Endometrial microvascular endothelial cells (primary cell): ENCODE results near the gene C5orf58. TPM values are rescaled to one million over a fixed set of nuclear protein-coding genes. Genes with fewer than 3 reads are reported as not detected.

Experiments
- in situ Hi-C: cut with HindIII; loops from 2 replicates; pipeline ENCODE4 v1.10.0; 2017; ENCODE audit warnings: low sequenced_read_pairs, low pct_unique_long_range_greater_than_20kb; ENCODE audit errors: inconsistent ontology term
- total RNA-seq: library from RNA; depleted of rRNA; stranded (reverse); fragments of >200 nt; gene quantifications from one replicate; pipeline ENCODE4 v1.2.3, GENCODE V29; 2015; ENCODE audit errors: inconsistent ontology term

Gene C5orf58
- total RNA-seq, 1 donor from 2014 or later, result not detected

DNA sequence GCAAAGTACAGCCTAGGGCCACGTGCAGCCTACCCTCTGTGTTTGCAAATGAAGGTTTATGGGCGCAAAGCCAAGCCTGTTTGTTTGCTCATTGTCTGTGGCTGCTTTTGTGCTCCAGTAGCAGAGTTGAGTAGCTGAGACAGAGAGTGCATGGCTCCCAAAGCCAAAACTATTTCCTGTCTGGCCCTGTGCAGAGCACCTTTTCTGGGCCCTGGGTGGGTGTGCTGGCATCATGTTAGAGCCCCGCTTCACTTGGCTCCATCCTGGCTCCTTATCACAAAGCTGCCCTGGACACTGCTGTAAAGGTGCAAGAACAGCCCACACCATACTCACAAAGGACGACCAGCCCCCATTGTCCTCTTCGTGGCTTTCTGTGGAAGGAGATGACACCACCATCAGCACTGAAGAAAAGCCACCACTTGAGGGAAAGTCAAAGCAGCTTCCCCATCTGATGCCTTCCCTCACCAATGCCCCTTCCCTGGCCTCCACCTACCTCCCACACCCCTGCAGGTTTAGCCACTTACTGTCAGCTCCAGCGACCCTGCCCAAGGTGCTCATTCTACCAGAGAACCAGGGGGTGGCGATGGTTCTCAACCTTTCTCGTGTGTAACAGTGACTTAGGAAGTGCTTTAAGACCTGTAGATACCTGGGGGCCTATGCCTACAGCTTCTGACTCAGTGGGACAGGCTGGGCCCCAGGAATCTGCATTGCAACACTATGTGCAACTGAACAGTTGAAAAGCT is 41.4 kb downstream of the C5orf58 start:
- in situ Hi-C loops, result no loop called here

DNA sequence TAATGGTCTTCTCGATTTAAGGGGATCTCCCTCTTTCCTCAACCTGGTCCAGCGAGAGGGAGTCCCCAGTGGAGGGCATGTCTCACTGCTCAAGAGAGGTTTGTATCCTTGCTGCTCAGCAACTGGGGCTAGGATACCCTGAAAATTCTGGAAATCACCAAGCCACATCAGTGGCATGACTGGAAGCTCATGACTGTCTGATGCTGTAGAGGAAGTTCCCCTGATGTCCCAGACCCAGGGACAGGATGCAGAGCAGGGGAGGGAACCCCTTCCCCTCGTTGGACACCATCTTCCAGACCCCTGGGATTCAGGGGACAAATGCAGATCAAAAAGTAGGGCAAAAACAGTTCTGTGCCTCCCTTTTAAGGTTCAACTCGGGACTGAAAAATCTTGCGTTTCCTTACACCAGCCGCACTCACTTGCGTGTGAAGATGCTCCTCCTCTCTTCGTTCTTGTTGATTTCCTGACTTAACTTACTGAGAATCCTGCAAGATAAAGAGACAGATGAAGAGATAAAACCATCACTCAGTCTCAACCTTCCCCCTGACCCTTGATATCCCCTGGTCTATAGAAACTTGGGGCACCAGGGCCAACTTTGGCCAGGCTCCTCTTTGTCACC is 42.7 kb downstream of the C5orf58 start:
- in situ Hi-C loops, result no loop called here

DNA sequence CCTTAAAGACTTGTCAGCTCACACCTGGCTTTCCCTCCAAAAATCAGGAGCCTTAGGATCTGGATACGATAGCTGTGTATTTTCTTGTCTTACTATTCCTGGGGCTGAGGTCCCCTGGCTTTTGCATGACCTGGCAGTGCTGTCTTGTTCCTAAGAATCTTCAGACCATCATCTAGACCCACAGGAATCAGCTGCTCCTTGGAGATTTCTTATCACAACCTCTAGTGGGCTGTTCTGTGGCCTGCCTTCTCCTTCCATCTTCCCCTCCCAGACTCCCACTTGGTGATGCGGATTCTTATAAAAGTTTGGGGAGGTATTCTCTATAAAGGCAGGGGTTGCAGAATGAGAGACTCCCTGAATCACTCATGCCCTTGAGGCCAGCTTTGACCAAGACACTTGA is 43.4 kb downstream of the C5orf58 start:
- in situ Hi-C loops, result no loop called here

DNA sequence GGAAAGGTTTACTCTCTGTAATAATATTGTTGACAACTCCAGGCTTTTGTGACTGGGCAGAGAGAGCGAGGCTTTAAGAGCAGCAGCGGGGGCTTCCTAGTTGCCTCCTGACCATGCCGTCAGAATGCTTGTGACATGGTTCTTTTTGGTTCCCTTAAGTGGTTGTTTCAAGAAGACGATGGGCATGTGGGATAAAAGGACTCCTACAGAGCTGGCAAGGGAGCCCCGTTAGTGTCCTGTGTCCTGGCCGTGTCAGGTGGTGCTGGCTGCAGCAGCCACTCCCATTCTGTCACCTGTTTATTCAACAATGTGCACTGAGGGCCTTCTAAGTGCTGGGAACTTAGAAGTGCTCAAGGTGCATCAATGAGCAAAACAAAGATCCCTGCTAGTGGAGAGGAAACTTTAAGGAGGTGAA is 45.1 kb downstream of the C5orf58 start:
- in situ Hi-C loops, result no loop called here

DNA sequence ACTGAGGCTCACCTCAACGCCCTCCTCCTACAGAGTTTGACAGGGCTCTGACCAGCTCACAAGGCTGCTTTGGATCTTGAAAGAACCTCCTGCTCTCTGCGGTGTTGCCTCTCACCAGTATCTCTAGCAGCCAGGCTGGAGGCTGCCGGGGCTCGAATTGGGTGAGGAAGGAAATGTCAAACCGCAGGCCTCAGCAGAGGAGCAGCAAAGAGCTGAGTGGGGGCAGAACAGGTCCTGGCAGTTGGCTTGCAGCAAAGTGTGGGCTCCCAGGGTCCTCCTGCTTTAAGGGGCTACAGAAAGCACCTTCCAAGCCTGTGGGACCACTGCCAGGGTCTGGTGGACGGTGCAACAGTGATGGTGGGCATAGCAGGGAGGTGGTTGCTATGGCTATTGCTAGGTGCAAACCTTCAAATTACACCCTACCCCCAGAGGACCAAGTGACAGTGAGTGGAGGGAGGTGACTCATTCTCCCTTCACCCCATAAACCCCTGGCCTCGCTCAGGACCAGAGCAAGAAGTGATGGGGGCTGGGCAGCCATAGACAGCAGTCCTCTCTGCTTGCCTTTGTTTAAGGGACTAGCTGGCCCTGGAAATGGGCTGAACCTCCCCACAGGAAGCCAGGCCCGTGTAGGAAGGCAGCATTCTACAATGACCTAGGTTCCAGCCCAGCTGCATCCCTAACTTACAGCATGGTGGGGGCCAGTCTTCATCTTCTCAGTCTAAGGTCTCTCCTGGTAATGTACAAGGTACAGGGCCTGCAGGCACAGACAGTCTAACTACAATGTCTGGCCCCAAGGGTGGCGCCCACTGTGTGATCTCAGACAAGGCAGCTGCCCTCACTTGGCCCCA is 46.0 kb downstream of the C5orf58 start:
- in situ Hi-C loops, result no loop called here

DNA sequence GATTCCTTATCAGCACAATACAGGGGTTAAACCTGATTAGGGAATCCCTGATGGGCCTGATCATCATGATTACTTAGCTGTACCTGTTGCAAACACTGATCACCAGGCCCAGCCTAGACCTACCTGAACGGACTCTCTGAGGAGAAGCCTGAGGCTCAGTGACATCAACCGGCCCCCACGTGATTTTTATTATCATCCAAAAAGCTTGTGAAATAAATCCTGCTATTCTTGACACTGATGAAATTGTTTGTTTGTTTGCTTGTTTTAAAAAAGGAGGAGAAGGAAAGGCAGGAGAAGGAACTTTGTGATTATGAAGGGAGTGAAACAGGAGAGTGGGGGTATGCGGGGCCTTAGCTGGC is 46.7 kb downstream of the C5orf58 start:
- in situ Hi-C loops, result no loop called here

DNA sequence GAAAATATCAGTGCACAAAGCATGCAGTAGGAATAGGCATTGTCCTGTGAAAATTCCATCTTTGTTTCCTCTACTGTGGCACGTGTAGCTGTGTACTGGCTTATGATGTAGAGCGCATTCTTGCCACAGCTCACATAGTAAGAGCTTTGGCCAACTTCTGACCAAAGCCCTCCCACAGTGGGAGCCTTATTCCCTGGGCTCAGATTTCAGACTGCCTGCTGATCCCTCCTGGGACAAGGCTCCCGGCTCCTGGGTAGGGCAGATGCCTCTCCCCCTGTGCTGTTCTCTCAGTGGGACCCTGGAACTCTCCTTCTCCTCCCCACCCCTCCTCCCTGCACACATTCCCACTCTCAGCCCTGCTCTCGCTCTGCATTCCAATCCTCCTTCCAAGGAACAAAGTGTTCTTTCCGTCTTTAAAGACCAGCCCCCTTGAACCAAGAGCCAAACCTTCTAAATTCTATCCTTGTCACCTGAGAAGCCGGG is 47.3 kb downstream of the C5orf58 start:
- in situ Hi-C loops, result no loop called here

DNA sequence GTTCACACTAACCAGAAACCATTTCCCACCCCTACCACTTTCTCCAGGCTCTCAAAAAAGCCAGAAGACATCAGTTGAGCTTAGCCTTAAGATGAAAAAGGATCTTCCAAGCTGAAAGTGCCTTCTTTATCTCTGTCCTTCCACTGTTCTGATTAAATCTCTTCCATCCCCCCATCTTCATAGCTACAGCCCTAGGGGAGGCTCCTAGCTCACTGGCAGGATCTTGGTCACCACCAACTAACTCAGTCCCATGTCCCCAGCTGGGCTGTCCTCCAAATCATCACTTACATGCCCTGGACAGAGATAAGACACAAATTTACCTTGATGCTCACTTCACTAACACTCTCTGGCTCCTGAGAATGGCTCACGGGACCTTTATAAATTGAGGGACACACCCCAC is 50.5 kb downstream of the C5orf58 start:
- in situ Hi-C loops, result no loop called here

DNA sequence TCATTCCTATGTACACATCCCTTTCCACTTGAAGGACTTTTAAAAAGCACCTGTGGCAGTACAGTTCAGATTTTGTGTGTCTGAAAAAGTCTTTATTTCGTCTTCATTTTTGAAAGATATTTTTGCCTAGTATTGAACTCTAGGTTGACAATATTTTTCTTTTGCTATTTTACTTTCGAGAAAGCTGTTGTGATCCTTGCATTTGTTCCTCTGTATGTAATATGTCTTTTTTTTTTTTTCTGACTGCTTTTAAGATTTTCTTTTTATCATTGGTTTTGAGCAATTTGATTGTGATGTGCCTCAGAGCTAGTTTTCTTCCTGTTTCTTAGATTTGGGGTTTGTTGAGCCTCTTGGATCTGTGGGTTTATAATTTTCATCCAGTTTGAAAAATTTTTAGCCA is 51.4 kb downstream of the C5orf58 start:
- in situ Hi-C loops, result no loop called here

DNA sequence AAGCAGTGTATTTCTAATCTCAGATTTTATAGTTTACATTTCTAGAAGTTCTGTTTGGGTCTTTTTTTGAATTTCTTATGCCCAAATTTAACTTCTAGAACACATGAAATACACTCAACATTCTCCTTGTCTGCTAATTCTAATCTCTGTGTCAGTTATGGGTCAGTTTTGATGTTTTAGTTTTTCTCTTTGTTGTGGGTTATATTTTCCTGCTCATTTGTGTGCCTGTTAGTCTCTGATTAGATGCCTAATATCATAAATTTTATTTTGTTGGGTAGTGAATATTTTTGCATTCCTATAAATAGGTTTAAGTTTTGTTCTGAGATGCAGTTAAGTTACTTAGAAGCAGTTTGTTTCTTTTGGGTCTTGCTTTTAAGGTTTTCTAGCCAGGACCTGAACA is 52.4 kb downstream of the C5orf58 start:
- in situ Hi-C loops, result no loop called here

DNA sequence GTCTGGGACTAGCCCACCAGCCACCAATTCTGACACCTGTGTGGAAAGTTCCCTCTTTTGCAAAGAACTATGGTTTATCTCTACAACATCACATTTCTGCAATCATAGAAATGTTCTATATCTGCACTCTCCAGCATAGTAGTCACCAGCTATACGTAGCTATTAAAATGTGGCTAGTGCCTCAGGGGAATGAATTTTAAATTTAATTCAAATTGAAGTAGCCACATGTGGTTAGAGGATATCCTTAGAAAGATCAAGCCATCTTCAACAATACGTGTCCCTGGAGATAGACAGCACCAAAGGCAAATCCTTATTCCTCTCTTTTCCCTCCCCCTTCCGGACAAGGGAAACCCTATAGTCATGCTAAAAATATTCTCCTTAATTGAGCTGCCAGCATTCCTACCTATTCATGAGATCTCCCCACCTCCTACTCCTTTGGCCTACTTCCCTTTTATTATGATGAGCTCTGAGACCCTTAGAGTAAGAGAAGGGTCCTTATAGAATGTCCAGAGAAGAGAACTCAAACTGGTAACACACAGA is 53.7 kb downstream of the C5orf58 start:
- in situ Hi-C loops, result no loop called here

DNA sequence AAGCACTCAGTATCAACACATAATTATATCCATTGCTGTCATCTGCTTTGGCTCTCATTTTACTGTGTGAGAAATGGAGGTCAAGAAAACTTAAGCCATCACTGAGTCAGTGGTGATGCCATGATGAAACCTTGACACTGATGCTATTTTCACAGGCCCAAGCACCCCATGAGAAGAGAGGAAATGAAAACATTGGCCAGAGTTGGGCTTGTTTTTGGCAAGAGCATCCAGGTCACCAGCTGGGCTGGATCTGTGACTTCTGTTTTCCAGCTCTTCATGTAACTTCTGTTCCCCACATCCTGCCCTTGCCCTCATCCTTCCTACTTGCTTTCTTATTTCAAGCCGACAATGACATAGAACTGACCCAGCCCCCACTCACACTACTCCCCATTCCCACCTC is 54.7 kb downstream of the C5orf58 start:
- in situ Hi-C loops, result no loop called here

DNA sequence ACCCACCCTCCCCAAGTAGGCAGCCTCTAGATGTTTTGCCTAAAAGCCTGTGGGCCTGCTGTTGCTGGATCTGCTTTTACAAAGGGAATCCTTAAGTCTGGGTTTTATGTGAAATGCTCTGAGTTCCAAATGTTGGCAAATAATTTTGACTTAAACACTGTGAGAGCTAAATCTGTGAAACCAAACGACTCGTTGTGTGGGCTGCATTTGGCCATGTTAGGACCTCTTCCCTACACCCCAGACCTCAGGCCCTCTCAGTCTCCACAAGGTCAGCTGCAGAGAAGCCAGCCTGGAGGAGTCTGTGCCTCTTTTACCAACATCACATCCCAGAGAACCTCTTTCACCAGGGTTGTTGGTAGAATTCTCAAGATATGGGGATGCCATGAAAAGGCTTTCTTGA is 55.4 kb downstream of the C5orf58 start:
- in situ Hi-C loops, result no loop called here

DNA sequence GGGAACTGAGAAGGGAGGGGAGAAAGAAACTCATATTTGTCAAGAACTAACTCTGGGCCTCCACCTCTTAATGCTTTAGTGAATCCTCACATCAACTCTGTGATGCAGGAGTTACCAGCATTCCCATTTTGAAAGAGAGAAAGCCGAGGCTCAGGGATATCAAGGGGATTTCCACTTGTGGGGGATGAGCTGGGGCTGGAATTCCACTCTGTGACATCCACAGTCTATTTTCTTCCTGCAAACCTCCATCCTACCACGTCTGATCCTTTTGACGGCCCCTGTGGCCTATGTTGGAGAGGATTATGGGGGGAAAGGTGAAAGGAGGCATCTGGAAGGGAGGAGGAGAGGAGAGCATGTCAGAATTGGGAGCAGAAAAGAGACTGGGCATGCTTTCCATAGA is 55.8 kb downstream of the C5orf58 start:
- in situ Hi-C loops, result no loop called here

DNA sequence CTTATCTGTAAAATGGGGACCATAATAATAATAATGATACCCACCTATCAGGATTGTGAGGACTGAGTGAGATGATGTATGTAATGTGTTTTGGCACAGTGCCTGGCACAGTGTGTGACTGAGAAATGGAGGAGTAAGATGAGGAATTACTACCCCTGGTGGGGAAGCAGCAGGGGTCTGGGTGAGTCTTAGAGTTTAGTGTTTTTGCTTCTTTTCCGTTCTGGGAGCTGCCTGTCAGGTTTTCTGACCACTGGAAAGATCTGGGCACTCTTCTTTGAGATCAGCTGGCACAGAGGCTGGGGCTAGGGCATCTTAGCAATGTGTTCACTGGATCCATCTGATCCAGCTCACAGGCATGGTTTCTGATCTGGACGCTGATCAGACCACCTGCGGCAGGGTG is 56.3 kb downstream of the C5orf58 start:
- in situ Hi-C loops, result no loop called here

DNA sequence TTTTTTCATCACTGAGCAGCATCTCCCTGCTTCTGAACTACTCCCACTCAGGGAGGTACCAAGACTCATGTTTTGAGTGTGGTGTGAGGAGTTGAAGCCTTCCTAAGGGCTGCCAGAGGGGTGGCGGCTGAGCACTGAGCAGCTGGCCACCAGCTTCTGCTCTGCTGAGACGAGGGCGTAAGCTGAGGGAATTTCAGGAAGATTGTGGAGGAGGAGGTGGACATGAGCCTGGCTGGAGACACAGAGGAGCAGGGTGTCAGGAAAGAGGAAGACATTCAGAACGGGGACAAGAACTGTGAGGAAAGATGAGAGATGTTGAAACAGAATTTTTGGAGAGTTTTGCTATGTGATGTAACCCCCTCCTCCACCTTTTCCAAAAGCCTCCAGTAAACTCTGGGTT is 57.0 kb downstream of the C5orf58 start:
- in situ Hi-C loops, result no loop called here

DNA sequence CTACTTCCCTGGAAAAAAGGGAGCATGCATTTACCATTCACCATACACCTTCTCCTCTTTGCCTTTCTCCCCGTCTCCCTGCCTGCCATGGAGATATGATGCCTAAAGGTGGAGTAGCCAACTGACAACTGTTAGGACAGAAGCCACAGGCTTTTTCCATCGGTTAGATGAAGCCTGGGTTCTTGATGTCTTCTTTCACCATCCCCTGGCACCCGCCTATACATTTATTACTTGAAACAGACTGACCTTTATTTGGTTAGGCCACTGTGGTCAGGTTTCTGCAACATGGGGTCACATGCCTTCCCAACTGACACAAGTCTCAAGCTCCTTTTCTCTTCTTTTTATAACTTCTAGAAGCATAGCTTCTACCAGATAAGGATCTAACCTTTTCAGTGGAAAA is 57.7 kb downstream of the C5orf58 start:
- in situ Hi-C loops, result no loop called here

DNA sequence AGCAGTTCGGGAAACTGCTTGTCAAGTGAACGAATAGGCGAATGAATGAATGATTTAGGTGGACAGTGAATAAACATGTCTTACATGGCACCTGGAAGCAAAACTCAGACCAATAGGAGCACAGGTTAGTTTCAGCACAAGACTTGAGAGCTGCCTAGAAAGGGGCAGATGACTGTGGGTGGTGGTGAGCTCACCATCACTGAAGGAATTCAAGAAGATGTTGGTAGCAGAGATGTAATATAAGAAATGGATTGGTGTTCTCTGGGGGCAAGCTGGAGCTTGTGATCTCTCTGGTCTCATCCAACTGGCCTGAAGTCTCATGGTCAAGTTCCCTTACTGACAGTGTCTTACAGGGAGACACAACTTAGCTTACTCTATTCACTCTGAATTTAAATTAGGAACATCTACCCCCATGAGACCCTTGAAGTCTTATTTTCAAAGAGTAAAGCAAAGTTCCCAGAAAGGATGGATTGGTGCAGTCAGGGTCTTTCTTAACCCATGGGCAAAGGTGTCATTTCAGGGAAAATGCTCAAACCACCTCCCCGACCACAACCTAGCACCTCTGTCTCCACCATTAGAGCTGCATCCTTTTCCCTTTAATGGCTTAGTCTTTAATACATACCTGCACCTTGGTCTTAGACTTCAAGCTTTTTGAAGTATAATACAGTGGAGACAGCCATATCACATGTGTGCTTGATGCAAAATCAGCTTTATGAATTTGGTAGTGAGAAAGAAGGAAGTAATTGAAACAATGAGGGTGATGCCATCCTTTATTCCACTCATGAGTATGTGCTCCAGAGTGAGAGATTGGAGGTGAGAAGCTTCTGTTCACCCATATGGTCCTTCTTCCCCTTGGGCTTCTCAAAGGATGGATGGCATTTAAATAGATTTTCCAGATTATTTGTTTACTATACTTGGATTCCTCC is 59.7 kb downstream of the C5orf58 start:
- in situ Hi-C loops, result no loop called here

DNA sequence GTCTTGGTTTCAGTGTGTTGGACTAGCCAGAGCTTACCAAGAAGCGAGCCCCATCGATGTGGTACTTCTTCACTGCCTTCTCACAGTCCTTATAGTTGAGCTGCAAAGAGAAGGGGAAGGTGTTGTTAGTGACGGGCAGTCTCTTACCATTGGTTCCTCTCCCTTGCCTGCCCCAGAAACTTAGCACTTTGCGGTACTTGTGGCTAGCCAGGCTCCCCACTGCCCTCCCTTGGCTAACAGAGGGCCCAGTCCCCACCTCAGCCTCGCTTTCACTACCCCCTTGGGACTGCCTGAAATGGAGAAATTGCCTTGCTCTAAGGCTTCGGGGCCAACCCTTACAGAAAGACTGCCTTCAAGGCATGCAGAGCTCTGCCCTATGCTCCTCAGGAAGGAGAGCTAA is 60.5 kb downstream of the C5orf58 start:
- in situ Hi-C loops, result no loop called here
